ENCODE measurements around the gene OR2Y1. TPM values are rescaled to one million over a fixed set of nuclear protein-coding genes. Genes with fewer than 3 reads are reported as not detected.

The OR2Y1 gene
- total RNA-seq, 1 donor from 2014 or later = not detected

Other genes starting within 250 kb of the OR2Y1 start
- gene CNOT6, start 245.7 kb downstream of the OR2Y1 start, total RNA-seq = 48.8 and 49.7 TPM in 2 replicates
- not detected in 2 replicates for gene SCGB3A1, start 148.6 kb downstream of the OR2Y1 start, total RNA-seq
- 0.86 and 1.8 TPM in 2 replicates for gene FLT4, start 90.5 kb downstream of the OR2Y1 start, total RNA-seq
- 106 and 107 TPM in 2 replicates for gene MGAT1, start 62.7 kb upstream of the OR2Y1 start, total RNA-seq
- 28.4 and 28.5 TPM in 2 replicates for gene ZFP62, start 121.2 kb upstream of the OR2Y1 start, total RNA-seq
- gene BTNL8, start 159.1 kb upstream of the OR2Y1 start, total RNA-seq = not detected in 2 replicates
- not detected in 2 replicates for gene BTNL3, start 248.8 kb upstream of the OR2Y1 start, total RNA-seq